Left hindlimb (tissue), 1 donor: ENCODE results near the gene C4orf50.
"Not testable (repeated sequence)": the region's sequence is repeated elsewhere in the genome, so short reads cannot be mapped to it uniquely, and the experiment has no call there.

Experiments
- DNase-seq: peaks from one replicate; pipeline ENCODE4 v3.0.0-alpha.2; 2018

Gene C4orf50

GRCh38 chr4:5887011-5887360 lies 131.2 kb downstream of the C4orf50 start:
- DNase-seq, result no peak

DNA sequence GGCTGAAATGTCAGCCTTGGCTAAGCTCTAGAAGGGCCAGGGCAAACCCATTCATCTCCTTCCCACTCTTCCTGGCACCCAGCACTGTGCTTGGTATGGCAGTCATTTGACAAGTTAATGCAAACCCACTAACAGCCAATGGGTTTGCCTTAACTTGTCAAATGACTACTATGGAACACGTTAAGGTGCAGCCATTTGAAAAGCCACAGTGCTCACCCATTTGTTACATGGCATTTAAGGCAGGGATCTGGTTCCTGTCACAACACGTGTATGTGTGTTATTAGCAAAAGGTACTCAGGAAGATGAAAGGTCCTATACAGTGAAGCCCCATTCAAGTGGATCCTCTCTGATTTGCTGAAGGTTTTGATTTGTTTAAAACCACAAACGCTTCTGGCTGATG lies 132.5 kb downstream of the C4orf50 start:
- DNase-seq, result no peak

DNA sequence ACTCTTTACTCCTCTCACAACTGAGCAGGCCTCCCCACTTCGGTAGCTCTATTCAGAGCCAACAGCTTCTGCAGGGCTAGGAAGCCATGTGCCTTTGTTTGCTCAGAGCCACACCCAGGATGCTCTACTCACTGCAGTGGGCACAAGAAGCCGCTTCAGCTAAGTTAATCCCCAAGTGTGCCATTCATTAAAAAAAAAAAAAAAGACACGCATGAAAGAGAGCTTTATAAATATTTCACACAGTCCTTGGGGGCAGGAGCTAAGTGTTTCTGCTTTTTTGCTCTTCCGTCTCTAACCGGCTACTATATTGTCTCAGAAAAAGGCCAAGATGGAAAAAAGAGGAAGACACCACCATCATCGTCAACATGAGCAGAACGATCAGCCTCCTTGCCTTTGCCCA lies 133.4 kb downstream of the C4orf50 start:
- no peak for DNase-seq

DNA sequence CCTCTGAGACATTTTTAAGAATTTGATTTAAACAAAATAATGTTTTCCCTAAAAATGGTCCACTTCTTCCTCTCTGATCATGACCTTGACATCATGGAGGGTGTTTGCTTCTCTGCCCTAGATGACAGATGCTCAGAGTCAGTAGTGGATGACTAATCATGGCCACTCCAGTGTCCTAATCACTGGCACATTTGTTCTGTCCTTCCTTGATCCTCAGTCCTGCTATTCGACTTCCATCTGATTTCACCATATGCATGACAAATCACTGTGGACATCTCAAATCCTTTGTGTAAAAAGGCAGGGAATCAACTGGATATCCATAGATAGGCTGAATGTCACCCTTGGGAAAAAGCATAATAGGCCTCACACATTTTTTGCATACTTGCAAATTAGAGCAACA lies 134.3 kb downstream of the C4orf50 start:
- no peak for DNase-seq

GRCh38 chr4:5882947-5883346 lies 135.3 kb downstream of the C4orf50 start:
- DNase-seq, result no peak

- DNase-seq, result no peak
These were observed 136.9 kb downstream of the C4orf50 start for GRCh38 chr4:5881340-5881739.

- DNase-seq, result no peak
These were observed 139.9 kb downstream of the C4orf50 start for GRCh38 chr4:5878359-5878758.

DNA sequence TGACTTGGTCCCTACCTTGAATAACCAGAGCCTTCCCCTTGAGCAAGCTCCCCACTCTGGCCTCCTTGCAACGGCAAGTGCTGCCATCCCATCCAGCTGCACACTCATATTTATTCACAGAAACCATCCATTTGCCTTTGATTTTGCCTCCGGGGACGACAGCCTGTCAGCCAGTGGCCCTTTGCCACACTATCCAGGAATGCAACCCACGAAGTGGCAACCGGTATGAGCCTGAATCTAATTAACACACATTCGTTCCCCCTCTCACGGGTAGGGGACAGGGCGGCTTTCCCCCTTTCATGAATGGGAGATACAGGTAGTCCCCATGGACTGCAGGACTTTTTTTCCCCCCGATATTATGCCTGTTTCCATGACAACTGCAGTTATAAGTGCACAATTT lies 140.8 kb downstream of the C4orf50 start:
- DNase-seq, result no peak

DNA sequence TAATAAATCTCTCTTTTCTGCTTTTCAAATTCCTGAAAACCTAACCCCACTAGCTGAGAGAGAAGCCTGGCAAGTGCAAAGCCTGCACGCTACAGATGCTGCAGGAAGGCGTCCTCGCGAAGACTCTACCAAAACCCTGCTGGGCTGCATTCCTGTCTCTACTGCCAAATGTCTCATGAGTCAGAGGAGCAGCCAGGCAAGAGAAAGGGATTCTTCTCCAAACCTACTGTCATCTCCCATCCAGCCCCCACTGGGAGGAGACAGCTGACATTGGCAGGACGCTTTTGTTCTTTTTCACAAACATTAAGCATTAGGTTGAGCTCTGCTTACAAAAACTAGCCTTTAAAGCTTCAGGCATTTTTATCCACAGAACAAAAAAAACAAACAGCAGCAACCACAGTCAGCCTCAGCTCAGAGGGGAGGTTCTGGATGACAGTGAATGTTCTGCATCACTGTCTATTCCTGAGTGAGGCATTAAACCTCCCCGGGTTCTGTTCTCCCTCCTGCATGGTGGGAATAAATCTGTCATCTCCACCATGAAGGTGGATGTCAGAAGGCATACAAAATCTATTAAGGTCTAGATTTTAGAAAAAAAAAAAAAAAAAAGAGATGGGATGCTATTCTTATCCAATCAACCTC lies 143.3 kb downstream of the C4orf50 start:
- no peak for DNase-seq

DNA sequence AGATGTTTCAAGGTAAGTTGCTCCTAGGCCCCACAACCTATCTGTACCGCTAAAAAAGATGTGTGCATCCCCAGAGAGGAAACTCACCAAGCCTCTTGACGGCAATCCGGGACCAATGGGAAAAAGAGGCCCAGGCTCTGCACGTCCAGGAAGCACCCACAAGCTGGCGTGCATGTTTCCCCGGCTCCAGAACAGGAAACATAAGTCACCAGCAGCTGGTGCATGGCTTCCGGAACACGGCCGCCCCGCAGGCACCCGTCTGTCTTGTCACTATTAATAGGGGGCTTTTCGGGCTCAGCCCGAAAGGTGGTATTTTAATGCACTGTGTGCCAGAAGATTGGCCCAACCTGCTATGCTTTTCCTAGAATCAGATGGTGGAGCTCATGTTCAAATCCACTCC lies 147.5 kb downstream of the C4orf50 start:
- DNase-seq, result no peak

DNA sequence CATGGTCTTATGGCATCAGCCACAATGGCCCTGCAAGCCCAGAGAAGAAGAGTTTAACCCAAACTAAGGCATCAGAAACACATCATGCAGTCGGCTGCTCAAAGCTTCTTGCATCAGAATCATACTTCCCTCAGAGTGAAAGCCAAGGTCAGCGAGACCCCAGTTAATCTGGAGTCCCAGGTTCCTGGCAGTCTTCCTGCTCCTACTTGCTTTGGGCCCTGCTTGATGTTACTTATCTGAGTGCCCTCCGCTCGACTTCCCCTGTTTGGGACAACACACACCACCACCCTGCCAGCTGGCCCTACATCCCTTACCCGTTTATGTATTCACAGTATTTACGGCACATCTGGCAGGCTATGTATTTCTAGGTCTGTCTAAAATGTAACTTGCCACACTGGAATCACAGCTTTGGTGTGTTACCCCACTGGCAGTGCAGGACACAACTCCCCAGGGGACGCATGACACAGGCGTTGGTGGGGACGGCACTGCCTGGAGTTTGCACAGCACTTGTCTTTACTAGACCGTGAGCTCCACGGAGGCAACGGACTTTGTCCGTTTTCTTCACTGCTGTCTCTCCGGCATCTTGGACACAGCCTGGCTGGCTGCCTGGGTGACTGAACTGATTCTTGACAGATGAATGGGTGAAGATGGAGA lies 148.1 kb downstream of the C4orf50 start:
- no peak for DNase-seq

- no peak for DNase-seq
These were observed 150.4 kb downstream of the C4orf50 start for GRCh38 chr4:5867866-5868265.

DNA sequence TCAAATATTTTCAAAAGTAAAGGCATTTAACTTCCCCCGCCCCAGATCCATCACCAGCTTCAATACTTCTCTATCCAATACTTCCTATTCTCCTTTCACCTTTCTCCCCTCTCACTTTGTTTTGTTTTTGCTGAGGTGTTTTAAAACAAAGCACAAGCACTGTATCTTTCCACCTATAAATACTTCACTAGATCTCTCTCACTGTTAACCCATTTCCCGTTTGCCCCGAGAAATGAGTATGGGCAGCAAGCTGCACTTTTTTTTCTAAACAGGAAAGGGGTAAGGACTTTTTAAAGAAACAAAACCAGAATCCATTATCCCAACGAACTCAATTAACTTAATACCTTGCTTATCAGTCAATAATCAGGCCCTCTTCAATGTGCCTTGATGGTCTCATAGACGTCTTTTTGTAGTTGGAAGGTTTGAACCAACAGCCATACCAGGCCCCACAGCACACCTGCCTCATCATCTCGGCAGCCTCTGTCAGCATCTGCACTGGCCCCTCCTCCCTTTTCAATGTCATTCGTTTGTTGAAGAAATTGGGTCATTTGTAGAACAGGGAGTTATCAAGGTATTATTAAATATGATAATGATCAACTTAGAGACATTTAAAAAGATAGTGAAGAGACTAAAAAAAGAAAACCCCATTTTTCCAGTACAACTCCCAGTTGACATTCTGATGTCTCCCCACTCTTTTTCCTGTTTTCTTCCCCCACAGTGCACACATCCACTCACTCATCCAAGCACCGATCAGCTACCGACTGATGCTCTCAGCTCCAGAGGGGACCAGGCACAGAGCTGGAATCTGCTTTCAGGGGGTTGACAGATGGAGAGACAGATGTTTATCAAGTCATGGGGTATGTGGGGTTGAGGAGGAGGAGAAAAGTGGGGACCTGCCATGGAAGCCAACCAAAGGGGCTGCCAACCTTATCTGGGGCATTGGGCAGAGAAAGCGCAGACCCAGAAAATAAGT lies 151.1 kb downstream of the C4orf50 start:
- no peak for DNase-seq

- DNase-seq, result no peak
These were observed 152.2 kb downstream of the C4orf50 start for GRCh38 chr4:5865896-5866599.

GRCh38 chr4:5863461-5864113 lies 154.6 kb downstream of the C4orf50 start:
- DNase-seq, result no peak

GRCh38 chr4:5858020-5858769 lies 160.0 kb downstream of the C4orf50 start:
- DNase-seq, result no peak

DNA sequence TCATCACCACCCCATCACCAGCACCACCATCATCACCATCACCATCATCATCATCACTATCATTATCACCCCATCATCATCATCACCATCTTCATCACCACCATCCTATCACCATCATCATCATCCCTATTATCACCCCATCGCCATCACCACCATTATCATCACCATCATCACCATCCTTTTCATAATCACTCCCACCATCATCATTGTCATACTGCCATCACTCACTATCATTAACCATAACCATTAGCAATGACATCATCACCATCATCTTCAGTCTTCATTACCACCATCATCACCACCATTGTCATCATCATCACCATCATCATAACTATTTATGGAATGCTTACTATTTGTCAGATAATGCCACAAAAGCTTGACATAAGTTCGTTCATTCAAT lies 161.0 kb downstream of the C4orf50 start:
- no peak for DNase-seq

DNA sequence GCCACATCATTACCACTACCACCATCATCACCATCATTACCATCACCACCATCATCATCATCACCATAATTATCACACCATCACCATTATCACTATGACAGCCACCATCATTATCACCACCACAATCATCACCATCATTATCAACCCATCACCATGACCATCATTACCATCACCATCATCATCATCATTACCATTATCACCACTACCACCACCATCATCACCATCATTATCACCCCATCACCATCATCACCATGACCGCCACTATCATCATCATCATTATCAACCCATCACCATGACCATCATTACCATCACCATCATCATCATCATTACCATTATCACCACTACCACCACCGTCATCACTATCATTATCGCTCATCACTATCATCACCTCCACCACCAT lies 161.9 kb downstream of the C4orf50 start:
- not testable (repeated sequence) for DNase-seq

DNA sequence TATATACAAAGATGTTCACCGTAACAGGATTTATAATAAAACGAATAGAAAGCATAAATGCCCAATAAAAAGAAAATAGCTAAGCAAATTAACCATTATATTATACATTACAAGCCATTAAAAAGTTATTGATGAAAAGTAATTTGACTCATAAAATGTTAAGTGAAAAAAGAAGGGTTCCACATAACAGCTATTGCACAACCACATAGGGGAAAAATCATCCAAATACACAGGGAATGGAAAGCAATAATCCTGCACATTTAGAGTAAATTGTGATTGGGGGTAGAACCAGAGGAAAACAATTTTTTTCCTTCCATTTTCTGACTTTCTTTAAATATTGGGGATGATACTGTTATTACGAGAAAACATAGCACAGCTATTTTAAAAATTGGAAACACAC lies 163.3 kb downstream of the C4orf50 start:
- no peak for DNase-seq

- no peak for DNase-seq
These were observed 165.6 kb downstream of the C4orf50 start for GRCh38 chr4:5852523-5853202.

GRCh38 chr4:5851637-5852301 lies 166.5 kb downstream of the C4orf50 start:
- DNase-seq, result no peak
